Body of pancreas (tissue), 4 donors: ENCODE data around the gene TAF12.

ENCODE experiments used
- POLR2A ChIP-seq, 3 donors: fragments of 450-650 bp; IDR thresholded peaks; one replicate each; pipeline ENCODE4 v1.6.1; 2016; ENCODE audit warnings: antibody characterized with exemption in 3 of 3, mild to moderate bottlenecking in 2 of 3
- TF ChIP-seq, protein P1 (sequence below), 7 experiments: fragments of 450-650 bp in 4 of 7; fragments of 200-600 bp in 3 of 7; sonication (generic) in 3 of 7; IDR thresholded peaks; one replicate each; pipeline ENCODE4 v1.5.1; 2016 to 2019; ENCODE audit warnings: antibody characterized with exemption in 7 of 7

GRCh38 chr1:28604411-28604810 is 38.5 kb downstream of the TAF12 start:
- no peak for TF ChIP-seq POLR2A (IDR thresholded peaks at IDR 0.05)
- TF ChIP-seq, protein P1, sequence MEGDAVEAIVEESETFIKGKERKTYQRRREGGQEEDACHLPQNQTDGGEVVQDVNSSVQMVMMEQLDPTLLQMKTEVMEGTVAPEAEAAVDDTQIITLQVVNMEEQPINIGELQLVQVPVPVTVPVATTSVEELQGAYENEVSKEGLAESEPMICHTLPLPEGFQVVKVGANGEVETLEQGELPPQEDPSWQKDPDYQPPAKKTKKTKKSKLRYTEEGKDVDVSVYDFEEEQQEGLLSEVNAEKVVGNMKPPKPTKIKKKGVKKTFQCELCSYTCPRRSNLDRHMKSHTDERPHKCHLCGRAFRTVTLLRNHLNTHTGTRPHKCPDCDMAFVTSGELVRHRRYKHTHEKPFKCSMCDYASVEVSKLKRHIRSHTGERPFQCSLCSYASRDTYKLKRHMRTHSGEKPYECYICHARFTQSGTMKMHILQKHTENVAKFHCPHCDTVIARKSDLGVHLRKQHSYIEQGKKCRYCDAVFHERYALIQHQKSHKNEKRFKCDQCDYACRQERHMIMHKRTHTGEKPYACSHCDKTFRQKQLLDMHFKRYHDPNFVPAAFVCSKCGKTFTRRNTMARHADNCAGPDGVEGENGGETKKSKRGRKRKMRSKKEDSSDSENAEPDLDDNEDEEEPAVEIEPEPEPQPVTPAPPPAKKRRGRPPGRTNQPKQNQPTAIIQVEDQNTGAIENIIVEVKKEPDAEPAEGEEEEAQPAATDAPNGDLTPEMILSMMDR (IDR thresholded peaks at IDR 0.05), result no peak
